GM21528 (cell line): ENCODE measurements around the gene ZNF366.

Experiments used
- ATAC-seq: cut with Tn5 transposase; IDR thresholded peaks from one replicate; pipeline ENCODE4 v1.9.1; 2021; ENCODE audit warnings: mild to moderate bottlenecking, moderate library complexity; ENCODE audit not compliant: unreplicated experiment, low FRiP score

The ZNF366 gene

GRCh38 chr5:72507231-72507906 is at the start of gene ZNF366:
Gene ZNF366 (minus strand): TSS chr5:72507410. CDS start chr5:72461496, 45,914 bp downstream.
- ATAC-seq, result no peak

- peak; percentile 81 for ATAC-seq
Measured at GRCh38 chr5:72556351-72557166, 49.3 kb upstream of the ZNF366 start.

- ATAC-seq, result no peak
Measured at GRCh38 chr5:72555871-72556270, 48.7 kb upstream of the ZNF366 start.

- no peak for ATAC-seq
Measured at GRCh38 chr5:72554897-72555296, 47.7 kb upstream of the ZNF366 start.

GRCh38 chr5:72552041-72552557 is 44.9 kb upstream of the ZNF366 start:
- ATAC-seq, result no peak

- ATAC-seq, result no peak
Measured at GRCh38 chr5:72550595-72550994, 43.4 kb upstream of the ZNF366 start.

- ATAC-seq, result no peak
Measured at GRCh38 chr5:72543811-72544210, 36.6 kb upstream of the ZNF366 start.

GRCh38 chr5:72543365-72543764 is 36.2 kb upstream of the ZNF366 start:
- ATAC-seq, result no peak

- no peak for ATAC-seq
Measured at GRCh38 chr5:72542695-72543094, 35.5 kb upstream of the ZNF366 start.

- no peak for ATAC-seq
Measured at GRCh38 chr5:72541501-72542225, 34.5 kb upstream of the ZNF366 start.

GRCh38 chr5:72540759-72541438 is 33.7 kb upstream of the ZNF366 start:
- no peak for ATAC-seq

GRCh38 chr5:72539726-72540125 is 32.5 kb upstream of the ZNF366 start:
- no peak for ATAC-seq

GRCh38 chr5:72539038-72539437 is 31.8 kb upstream of the ZNF366 start:
- ATAC-seq, result no peak

- no peak for ATAC-seq
Measured at GRCh38 chr5:72537166-72537565, 30.0 kb upstream of the ZNF366 start.

- ATAC-seq, result no peak
Measured at GRCh38 chr5:72531496-72532190, 24.4 kb upstream of the ZNF366 start.

GRCh38 chr5:72530196-72530595 is 23.0 kb upstream of the ZNF366 start:
- ATAC-seq, result no peak

- no peak for ATAC-seq
Measured at GRCh38 chr5:72529383-72529782, 22.2 kb upstream of the ZNF366 start.

GRCh38 chr5:72525816-72526215 is 18.6 kb upstream of the ZNF366 start:
- no peak for ATAC-seq

- no peak for ATAC-seq
Measured at GRCh38 chr5:72523960-72524582, 16.9 kb upstream of the ZNF366 start.
